Mucosa of stomach (tissue), 1 donor: Measurements from ENCODE around the gene SLC41A3.

Experiments
- H3K27me3 ChIP-seq: one replicate; pipeline ENCODE4 v1.7.0; 2013; ENCODE audit warnings: mild to moderate bottlenecking, low read length; ENCODE audit not compliant: control insufficient read depth, insufficient read depth
- H3K36me3 ChIP-seq: one replicate; pipeline ENCODE4 v1.7.0; 2013; ENCODE audit warnings: low read length; ENCODE audit not compliant: control insufficient read depth, insufficient read depth
- H3K4me1 ChIP-seq: one replicate; pipeline ENCODE4 v1.7.0; 2013; ENCODE audit warnings: mild to moderate bottlenecking, low read length; ENCODE audit not compliant: control insufficient read depth, insufficient read depth
- H3K4me3 ChIP-seq: one replicate; pipeline ENCODE4 v1.7.0; 2013; ENCODE audit warnings: low read length
- H3K9ac ChIP-seq: one replicate; pipeline ENCODE4 v1.7.0; 2013; ENCODE audit warnings: mild to moderate bottlenecking, low read length, moderate library complexity
- H3K9me3 ChIP-seq: one replicate; pipeline ENCODE4 v1.7.0; 2013; ENCODE audit warnings: mild to moderate bottlenecking, low read length, moderate library complexity; ENCODE audit not compliant: control insufficient read depth
- donor health status: Pancreatic carcinoma.

SLC41A3 gene

DNA sequence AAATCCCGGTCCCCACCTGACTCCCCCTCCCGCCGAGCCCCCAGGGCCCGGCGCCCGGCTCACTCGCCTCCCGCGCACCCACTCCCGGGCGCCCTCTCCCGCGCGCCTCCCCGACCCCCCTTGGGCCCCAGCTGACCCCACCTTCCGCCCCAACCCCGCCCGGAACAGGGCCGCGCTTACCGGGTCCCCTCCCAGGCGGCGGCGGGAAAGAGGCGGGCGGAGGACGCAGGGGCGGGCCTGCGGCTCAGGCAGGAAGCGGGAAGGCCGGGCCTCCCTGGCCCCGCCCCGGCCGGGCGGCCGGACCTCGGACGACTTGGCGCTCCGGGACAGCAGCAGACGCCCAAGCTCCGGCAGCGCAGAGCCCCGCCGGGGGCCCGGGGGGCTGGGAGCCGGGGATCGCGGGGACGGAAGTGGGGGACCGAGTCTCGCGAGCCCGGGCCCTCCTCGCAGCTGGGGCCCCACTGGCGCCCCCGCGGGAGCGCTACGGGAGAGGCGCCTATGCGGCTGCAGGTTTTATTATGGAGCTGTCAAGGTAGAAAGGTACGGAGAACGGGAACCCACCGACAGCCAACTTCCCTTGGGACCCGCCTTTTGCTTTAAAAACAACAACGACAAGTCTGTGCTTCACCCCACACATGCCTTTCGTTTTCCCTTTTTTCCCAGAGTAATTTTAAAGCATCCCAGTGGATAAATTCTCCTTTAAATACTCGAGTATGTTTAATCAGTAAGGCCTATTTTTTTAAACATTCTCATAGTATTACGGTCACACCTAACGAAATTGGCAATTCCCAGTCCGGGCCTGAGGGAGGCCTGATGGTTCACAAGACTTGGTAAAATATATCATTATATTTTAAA is at the start of gene SLC41A3:
Gene SLC41A3 (minus strand): TSS at position 212 of the 855 bp plus-strand sequence. CDS start 15,905 bp downstream, outside the sequence.
- Histone ChIP-seq H3K9me3 (no peaks in the 10 kb centered on the region), H3K4me3 (peak within 1 kb of the TSS; percentile 49), H3K9ac (peak within 1 kb of the TSS; percentile 81), H3K27me3 (no peaks in the 10 kb centered on the region), H3K4me1 (peaks cover 7% of the 10 kb centered on the region), H3K36me3 (no peaks in the 10 kb centered on the region)

DNA sequence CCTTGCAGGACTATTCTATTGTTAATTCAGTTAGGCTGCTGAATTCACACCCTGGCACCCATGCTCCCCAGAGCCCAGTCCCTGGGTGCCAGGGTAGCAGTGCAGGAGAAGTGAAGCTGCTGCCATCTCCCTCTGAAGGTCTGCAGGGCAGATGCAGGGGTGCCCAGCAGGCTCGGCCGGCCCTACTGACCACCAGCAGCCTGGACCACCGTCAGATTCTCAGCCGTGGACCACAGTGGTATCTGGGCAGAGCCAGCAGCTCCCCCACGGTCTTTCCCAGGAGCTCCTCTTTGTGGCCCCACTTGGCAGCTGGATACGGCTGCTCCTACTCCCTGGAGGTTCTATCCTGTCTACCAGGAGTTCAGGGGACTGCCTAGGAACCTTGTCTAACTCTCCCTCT is 49.7 kb upstream of the SLC41A3 start:
- Histone ChIP-seq H3K9ac (no peak overlapping the region), H3K9me3 (no peaks in the 10 kb centered on the region), H3K27me3 (no peaks in the 10 kb centered on the region), H3K36me3 (no peaks in the 10 kb centered on the region), H3K4me3 (no peak overlapping the region), H3K4me1 (peaks cover 16% of the 10 kb centered on the region)

DNA sequence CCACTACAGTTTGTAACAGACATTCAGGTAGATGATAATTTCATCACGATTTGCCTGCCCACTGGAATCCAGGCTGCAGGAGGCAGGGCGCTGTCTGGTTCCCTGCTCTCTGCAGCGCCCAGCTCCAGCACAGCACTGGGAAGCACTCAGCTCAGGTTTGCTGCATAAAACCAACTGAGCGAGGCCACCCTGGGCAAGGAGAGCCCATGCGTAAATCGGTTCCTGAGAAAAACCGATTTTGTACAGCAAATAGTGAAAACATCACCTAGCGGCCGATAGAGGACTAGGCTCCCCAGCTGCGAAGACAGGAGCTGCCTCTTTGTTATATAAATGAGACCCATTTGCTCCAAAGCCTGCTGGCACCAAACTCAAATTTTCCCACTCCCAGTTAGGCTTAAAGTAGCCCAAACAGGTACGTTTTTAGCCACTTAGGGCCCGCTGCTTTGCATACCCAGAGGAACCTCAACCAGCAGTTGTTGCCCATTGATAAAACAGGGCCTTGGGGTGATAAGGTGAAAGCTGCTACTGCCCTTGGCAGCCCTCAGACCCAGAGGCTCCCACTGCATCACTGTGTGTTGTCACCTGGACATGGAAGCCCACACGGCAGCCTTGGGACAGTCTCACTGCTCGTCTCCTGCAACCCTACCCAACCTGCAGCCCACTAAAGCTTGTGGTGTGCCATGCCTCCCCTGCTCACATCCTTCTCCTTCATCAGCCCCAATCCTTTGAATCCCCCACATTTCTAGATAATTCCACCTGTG is 49.0 kb upstream of the SLC41A3 start:
- Histone ChIP-seq H3K4me1 (peaks cover 16% of the 10 kb centered on the region), H3K9ac (no peak overlapping the region), H3K9me3 (no peaks in the 10 kb centered on the region), H3K4me3 (no peak overlapping the region), H3K27me3 (no peaks in the 10 kb centered on the region), H3K36me3 (no peaks in the 10 kb centered on the region)

DNA sequence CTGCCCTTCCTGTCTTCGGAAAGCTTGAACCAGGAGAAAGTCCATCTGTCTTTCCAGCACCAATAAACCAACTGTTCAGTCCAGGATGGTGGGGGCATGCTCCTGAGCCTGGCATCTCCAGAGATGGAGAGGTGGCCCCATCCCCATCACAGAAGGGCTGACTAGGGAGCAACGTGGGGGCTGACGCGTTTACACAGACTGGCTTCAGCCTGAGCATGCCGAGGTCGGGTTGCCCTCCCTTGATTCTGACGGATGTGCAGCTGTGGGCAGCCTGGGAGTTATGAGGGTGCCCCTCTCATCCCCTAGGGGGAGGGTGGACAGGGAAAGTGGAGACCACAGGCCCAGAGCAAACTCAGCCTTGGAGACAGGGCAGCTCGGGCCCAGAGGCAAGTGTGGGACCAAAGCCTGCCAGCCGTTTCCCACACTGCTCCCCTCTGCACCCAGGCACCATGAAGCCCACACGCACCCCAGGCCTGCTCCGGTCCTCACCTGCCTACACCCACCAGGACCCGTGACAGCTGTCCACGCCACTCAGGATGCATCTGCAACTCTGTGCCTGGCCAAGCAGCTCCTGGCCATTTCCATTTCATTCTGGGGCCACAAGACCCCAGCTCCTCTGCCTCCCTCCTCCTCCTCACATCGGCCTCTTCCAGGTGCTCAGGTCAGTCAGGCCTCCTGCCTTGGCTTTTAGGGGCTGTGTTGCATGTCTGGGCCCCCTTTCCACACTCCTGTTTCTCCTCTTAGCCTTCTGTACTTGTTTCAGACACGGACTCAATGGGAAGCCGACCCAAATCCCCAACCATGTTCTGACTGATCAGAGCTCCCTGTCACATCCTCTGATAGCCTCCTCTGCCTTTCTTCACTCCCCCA is 48.2 kb upstream of the SLC41A3 start:
- H3K36me3 ChIP-seq = no peaks in the 10 kb centered on the region
- peaks cover 16% of the 10 kb centered on the region for H3K4me1 ChIP-seq
- H3K27me3 ChIP-seq = no peaks in the 10 kb centered on the region
- no peak overlapping the region for H3K4me3 ChIP-seq
- H3K9ac ChIP-seq = no peak overlapping the region
- H3K9me3 ChIP-seq = no peaks in the 10 kb centered on the region

DNA sequence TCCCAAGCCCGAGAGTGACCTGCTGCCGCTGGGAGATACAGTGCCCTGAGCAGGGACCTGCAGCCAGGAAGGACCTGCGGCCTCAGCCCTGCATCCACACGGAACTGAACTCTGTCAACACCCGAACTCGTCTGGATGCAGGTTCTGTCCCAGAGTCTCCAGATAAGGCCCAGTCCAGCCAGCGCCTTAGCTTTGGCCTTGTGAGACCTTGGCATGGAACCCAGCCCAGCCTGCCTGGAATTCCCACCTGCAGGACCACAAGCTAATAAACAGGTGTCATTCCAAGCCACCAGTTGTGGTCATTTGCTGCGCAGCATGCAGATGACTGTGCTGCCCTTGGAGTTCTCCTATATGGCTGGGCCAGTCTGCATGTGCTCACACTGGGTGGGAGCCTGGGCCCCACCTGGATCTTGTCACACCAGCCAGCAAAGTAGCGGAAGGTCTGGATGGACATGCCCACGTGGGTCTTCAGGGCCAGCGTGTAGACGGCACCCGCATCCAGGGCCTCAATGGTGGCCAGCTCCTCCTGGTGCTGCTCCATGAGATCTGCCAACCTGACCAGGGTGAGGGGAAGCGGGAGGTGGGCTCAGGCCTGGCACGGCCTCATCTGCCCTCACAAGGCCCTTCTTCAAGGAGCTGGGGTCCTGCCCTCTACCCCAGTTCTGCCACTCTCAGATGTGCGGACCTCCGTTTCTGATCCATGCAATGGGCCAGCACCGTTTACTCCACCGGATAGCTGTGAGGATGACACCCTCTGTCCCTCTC is 47.2 kb upstream of the SLC41A3 start:
- no peaks in the 10 kb centered on the region for H3K9me3 ChIP-seq
- no peak overlapping the region for H3K9ac ChIP-seq
- peaks cover 16% of the 10 kb centered on the region for H3K4me1 ChIP-seq
- H3K36me3 ChIP-seq = no peaks in the 10 kb centered on the region
- no peaks in the 10 kb centered on the region for H3K27me3 ChIP-seq
- H3K4me3 ChIP-seq = no peak overlapping the region

DNA sequence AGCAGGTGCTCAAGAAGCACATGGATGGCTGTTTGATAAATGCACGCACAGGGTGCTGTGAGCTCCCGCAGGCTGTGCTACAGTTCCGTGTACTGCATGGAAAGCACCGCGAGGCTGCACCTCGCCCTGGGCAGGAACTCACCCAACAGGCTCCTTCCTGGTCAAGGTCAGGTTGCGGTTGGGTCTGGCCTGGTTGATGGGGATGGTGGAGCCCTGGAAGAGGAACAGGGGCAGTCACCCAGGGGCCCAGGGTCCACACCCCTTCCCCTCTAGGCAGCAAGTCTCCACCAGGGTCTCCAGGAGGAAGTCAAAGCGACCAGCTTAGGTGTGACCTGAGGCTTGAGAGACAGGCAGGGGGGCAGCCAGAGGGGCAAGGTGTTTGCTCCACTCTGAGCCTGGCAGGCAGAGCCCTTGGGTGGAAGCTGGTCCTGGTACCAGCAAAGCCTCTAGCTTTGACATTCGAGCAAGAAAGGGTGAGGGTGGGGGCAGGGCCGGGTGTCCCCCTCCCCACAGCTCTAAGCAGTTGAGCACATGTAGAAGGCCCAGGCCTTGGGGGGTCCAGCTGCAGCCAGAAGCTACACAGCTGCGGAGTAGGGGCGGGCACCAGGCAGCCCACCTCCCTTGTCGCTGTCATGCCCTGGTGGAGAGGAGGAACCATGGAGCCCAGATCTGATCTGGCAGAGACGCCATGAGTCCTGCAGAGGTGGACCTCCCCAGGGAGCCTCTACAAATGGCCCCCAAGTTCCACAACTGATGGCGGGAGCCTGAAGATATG is 46.3 kb upstream of the SLC41A3 start:
- peaks cover 16% of the 10 kb centered on the region for H3K4me1 ChIP-seq
- H3K9ac ChIP-seq = no peak overlapping the region
- no peak overlapping the region for H3K4me3 ChIP-seq
- no peaks in the 10 kb centered on the region for H3K9me3 ChIP-seq
- H3K36me3 ChIP-seq = no peaks in the 10 kb centered on the region
- H3K27me3 ChIP-seq = no peaks in the 10 kb centered on the region

DNA sequence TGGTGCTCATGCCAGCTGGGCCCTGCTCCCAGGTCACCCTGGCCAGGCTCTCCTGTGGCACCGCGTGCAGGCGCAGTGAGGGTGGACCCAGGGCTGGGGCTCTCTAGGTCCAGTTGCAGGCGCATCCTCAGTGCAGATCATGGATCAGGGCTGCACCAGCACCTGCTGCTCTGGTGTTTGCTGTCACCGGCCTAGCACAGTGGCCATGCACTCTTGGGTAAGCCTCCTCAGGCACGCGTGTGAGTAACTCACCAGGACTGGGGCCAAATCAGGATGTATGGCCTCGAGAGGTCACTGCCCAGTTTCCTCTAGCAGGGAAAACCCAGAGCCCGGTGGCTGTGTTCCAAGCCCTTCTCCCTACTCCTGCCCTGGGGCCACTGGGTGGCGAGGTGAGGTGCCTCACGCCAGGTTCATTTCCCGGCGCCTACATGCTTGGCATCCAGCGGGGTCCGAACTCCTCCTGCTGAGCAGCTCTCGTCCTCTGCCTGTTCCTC is 45.5 kb upstream of the SLC41A3 start:
- peaks cover 16% of the 10 kb centered on the region for H3K4me1 ChIP-seq
- no peak overlapping the region for H3K4me3 ChIP-seq
- no peak overlapping the region for H3K9ac ChIP-seq
- H3K36me3 ChIP-seq = no peaks in the 10 kb centered on the region
- H3K9me3 ChIP-seq = no peaks in the 10 kb centered on the region
- H3K27me3 ChIP-seq = no peaks in the 10 kb centered on the region

DNA sequence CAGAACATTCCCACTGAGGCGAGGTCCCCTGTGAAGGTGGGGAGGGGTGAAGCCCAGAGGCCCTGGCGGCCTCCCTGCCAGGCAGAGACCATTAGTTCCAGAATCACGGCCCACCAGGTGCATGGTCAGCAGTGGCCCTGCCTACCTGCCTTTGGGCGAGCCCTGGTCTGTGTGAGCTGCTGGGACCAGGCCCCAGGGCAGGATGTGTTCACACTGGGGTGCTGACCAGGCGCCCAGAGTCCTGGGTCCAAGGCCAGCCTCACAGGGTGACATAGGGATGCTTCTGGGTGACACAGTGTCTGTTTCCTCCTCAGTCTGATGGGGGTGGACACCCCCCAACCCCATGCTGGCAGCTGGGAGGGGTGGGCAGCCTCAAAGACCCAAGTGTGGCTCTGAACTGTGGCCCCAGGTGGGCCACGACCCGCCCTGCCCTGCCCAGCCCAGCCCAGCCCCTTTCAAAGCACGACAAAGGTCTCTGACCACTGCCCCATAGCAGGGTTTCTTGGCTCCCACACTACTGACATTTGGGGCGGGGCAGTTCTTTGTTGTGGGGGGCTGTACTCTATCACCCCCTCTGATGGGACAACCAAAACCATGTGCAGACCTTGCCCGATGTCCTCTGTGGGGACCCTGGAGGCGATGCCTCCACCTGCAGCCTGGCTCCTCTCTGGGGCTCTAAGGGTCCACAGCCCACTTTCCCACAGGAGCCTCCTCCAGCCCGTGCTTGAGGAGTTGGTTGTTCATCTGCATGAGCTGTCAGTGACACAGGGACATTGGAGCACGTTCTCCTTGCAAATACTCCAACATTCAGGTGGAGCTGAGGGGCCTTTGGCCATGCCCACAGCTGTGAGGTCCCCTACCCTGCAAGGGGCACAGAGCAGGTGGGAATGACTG is 44.8 kb upstream of the SLC41A3 start:
- Histone ChIP-seq H3K9ac (no peak overlapping the region), H3K9me3 (no peaks in the 10 kb centered on the region), H3K27me3 (no peaks in the 10 kb centered on the region), H3K4me1 (peaks cover 16% of the 10 kb centered on the region), H3K4me3 (no peak overlapping the region), H3K36me3 (no peaks in the 10 kb centered on the region)

DNA sequence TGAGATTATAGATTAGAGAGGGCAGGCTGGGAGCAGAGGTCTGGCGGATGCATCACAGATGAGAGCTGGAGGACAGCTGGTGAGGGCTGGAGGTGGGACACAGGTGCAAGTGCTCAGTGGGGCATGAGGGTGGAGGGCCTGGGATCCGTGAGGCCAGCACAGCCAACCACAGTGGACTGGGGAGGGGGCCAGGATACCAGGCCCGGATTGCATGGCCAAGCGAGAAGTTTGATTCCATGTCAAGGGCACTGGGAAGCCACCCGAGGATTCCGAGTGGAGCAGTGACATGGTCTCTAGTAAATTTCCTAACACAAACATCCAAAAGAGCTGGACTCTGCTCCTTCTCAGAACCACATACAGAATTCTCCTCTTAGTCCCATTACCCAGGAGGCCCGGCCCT is 44.0 kb upstream of the SLC41A3 start:
- Histone ChIP-seq H3K4me3 (no peak overlapping the region), H3K36me3 (no peaks in the 10 kb centered on the region)

DNA sequence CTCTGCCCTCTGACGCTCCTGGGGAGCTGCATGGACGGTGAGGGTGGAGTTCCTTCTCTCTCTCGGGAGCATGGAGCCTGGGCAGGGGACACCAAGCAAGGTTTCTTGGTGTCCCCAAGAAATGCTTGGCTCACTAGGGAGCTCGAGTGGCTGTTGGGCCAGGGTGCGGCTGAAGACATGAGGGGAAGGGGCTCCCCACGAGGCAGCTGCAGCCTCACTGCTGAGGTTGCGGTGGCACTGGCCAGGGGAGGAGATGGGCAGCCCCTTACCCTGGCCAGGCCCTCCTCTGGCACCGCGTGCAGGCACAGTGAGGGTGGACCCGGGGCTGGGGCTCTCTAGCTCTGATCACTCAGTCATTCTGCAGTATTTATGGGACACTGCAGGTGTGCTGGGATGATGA is 43.5 kb upstream of the SLC41A3 start:
- Histone ChIP-seq H3K4me3 (no peak overlapping the region), H3K36me3 (no peaks in the 10 kb centered on the region), H3K9ac (no peak overlapping the region), H3K27me3 (no peaks in the 10 kb centered on the region), H3K9me3 (no peaks in the 10 kb centered on the region), H3K4me1 (peaks cover 16% of the 10 kb centered on the region)

More for the DNA sequence above, 44.0 kb upstream of the SLC41A3 start:
- H3K9me3 ChIP-seq = no peaks in the 10 kb centered on the region
- H3K4me1 ChIP-seq = peaks cover 16% of the 10 kb centered on the region
- H3K9ac ChIP-seq = no peak overlapping the region
- no peaks in the 10 kb centered on the region for H3K27me3 ChIP-seq
